ENCODE data around the gene SLC30A2.
"Not testable (repeated sequence)": the region's sequence is repeated elsewhere in the genome, so short reads cannot be mapped to it uniquely, and the experiment has no call there.

The SLC30A2 gene

GRCh38 chr1:26045722-26046245, at the start of gene SLC30A2:
Gene SLC30A2, minus strand, starts transcription at chr1:26046118. Its CDS starts 222 bp downstream, at chr1:26045896.
- no peak for DNase-seq (ENCODE audit: low spot score)

- no peak for DNase-seq (ENCODE audit: low spot score)
These were observed 48.9 kb upstream of the SLC30A2 start for GRCh38 chr1:26094677-26095383.

- DNase-seq (ENCODE audit: low spot score), result no peak
These were observed 48.3 kb upstream of the SLC30A2 start for GRCh38 chr1:26094076-26094669.

- not testable (repeated sequence) for DNase-seq (ENCODE audit: low spot score)
These were observed 47.7 kb upstream of the SLC30A2 start for GRCh38 chr1:26093569-26093968.

- DNase-seq (ENCODE audit: low spot score), result no peak
These were observed 46.5 kb upstream of the SLC30A2 start for GRCh38 chr1:26092422-26092821.

GRCh38 chr1:26090893-26091292, 45.0 kb upstream of the SLC30A2 start:
- no peak for DNase-seq (ENCODE audit: low spot score)

GRCh38 chr1:26089125-26089524, 43.2 kb upstream of the SLC30A2 start:
- DNase-seq (ENCODE audit: low spot score), result no peak

GRCh38 chr1:26084844-26085243, 38.9 kb upstream of the SLC30A2 start:
- DNase-seq (ENCODE audit: low spot score), result no peak

GRCh38 chr1:26084091-26084561, 38.2 kb upstream of the SLC30A2 start:
- DNase-seq (ENCODE audit: low spot score), result no peak

GRCh38 chr1:26083208-26083607, 37.3 kb upstream of the SLC30A2 start:
- no peak for DNase-seq (ENCODE audit: low spot score)

- DNase-seq (ENCODE audit: low spot score), result no peak
These were observed 36.1 kb upstream of the SLC30A2 start for GRCh38 chr1:26082020-26082350.

- DNase-seq (ENCODE audit: low spot score), result no peak
These were observed 35.5 kb upstream of the SLC30A2 start for GRCh38 chr1:26081267-26082019.

- no peak for DNase-seq (ENCODE audit: low spot score)
These were observed 34.3 kb upstream of the SLC30A2 start for GRCh38 chr1:26079960-26080814.

- DNase-seq (ENCODE audit: low spot score), result no peak
These were observed 33.3 kb upstream of the SLC30A2 start for GRCh38 chr1:26079178-26079563.

GRCh38 chr1:26078286-26079177, 32.6 kb upstream of the SLC30A2 start:
- DNase-seq (ENCODE audit: low spot score), result no peak

- DNase-seq (ENCODE audit: low spot score), result no peak
These were observed 31.6 kb upstream of the SLC30A2 start for GRCh38 chr1:26077524-26077923.

- no peak for DNase-seq (ENCODE audit: low spot score)
These were observed 29.7 kb upstream of the SLC30A2 start for GRCh38 chr1:26075421-26076144.

GRCh38 chr1:26072305-26072704, 26.4 kb upstream of the SLC30A2 start:
- DNase-seq (ENCODE audit: low spot score), result no peak

GRCh38 chr1:26070963-26071342, 25.0 kb upstream of the SLC30A2 start:
- DNase-seq (ENCODE audit: low spot score), result no peak

GRCh38 chr1:26070296-26070962, 24.5 kb upstream of the SLC30A2 start:
- peak; percentile 45 for DNase-seq (ENCODE audit: low spot score)
